GM19238 (cell line): ENCODE results near the gene VAV1.
"Not testable (repeated sequence)": the region's sequence is repeated elsewhere in the genome, so short reads cannot be mapped to it uniquely, and the experiment has no call there.

ENCODE experiments used
- DNase-seq: peaks from one replicate; pipeline ENCODE4 v3.0.0; 2011; ENCODE audit warnings: low spot score; ENCODE audit not compliant: insufficient read length

Gene VAV1

GRCh38 chr19:6787393-6787792 lies 14.9 kb downstream of the VAV1 start:
- no peak for DNase-seq

GRCh38 chr19:6788896-6789295 lies 16.4 kb downstream of the VAV1 start:
- no peak for DNase-seq

- no peak for DNase-seq
These were observed 18.0 kb downstream of the VAV1 start for GRCh38 chr19:6790194-6791128.

DNA sequence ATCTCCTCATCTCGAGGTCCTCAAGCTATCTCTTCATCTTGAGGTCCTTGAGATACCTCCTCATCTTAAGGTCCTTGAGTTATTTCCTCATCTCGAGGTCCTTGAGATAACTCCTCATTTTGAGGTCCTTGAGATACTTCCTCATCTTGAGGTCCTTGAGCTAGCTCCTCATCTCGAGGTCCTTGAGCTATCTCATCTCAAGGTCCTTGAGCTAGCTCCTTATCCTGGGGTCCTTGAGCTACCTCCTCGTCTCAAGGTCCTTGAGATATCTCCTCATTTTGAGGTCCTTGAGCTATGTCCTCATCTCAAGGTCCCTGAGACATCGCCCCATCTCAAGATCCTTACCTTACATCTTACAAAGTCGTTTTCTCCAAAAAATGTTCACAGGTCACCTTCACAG lies 18.7 kb downstream of the VAV1 start:
- DNase-seq = no peak

DNA sequence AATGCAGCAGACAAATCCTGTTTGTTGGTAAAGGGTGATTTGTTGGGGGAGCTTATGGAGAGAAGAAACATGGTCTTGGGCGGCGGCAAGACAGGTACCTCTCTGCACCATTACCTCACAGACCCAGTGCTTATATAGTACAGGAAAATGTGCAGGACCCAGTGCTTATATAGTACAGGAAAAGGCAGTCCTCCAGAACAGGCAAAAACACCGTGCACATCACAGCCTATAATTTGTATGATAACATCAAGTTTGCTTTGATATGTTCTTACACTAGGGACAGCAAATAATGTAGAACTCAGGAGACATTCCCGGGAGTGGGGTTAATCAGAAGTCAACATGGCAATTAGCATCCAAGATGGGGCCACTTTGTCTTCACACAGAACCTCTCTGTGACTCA lies 20.9 kb downstream of the VAV1 start:
- no peak for DNase-seq

DNA sequence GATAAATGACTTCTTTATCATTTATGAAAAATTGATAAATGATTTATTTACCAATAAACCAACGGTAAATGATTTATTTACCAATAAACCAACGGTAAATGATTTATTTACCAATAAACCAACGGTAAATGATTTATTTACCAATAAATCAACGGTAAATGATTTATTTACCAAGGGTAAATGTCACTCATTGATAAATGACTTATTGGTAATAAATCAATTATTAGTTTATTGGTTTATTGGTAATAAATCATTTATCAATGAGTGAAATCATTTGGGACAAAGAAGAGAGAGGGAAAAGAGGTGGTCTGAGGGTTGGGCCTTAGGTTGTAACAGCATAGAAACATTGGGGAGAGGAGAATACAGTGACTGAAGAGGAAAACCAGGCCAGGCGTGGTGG lies 21.5 kb downstream of the VAV1 start:
- DNase-seq = no peak

DNA sequence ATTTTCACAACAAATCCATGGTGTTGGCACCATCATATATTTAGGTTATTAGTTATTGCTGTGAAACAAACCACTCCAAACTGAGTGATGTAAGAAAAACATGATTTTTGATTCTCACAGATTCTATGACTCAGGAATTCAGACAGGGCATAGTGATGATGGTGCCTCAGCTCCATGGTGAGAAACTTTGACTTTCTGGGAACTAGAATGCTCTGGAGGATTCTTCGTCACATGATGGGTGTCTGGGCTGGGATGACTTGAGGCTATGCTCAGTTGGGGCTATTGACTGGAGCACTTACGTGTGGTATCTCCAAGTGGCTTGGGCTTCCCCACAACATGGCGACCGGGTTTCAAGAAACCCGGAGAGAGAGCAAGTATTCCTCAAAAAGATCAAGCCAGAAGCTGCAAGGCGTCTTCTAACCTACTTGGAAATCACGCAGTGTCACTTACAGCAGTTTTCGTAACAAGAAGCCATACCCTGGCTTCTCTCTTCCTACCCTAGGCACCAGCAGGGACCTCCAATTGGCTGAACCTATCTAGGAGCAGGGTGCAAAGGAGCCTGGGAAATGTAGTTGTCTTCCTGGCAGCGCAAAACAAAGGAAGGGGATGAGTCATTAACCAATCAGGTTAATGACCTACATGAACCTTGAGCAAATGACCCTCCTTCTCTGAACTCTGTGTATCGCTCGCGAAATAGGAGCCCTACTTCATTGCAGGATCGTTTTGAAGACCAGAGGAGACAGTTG lies 22.4 kb downstream of the VAV1 start:
- DNase-seq = no peak

- DNase-seq = no peak
These were observed 23.8 kb downstream of the VAV1 start for GRCh38 chr19:6796278-6796677.

DNA sequence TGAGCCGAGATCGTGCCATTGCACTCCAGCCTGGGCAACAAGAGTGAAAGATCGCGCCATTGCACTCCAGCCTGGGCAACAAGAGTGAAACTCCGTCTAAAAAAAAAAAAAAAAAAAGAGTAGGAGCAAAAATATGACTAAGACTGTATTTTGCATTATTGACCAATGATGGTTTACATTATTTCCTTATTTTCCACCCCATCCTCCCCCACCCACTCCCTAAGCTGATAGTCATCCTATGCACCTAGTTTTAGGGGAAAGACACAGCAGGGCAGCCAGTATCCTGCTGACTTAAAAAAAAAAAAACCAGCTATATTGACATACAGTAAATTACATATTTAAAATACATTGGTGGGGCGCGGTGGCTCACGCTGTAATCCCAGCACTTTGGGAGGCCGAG lies 25.1 kb downstream of the VAV1 start:
- no peak for DNase-seq

- DNase-seq = not testable (repeated sequence)
These were observed 27.8 kb downstream of the VAV1 start for GRCh38 chr19:6800160-6800790.

DNA sequence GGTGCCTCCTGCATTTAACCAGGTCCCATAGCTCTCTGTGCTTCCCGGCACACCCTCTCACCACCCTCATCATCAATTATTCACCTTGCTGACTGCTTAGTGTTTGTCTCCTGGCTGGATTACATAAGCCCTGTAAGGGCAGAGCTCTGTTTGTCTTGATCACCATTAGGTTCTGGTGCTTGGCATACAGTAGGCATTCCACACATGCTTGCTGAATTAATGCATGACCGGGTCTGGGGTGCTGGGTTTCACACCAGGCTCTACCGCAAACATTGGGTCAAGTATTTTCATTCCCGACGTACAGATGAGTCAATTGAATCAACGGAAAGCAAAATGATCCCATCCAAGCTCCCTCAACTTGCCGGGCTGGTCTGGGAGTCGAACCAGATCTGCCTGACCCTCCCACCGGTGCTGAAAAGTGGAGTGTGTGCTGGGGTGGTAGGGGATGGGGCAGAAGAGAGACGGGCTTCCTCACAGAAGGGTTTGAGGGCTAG lies 28.5 kb downstream of the VAV1 start:
- DNase-seq = no peak

DNA sequence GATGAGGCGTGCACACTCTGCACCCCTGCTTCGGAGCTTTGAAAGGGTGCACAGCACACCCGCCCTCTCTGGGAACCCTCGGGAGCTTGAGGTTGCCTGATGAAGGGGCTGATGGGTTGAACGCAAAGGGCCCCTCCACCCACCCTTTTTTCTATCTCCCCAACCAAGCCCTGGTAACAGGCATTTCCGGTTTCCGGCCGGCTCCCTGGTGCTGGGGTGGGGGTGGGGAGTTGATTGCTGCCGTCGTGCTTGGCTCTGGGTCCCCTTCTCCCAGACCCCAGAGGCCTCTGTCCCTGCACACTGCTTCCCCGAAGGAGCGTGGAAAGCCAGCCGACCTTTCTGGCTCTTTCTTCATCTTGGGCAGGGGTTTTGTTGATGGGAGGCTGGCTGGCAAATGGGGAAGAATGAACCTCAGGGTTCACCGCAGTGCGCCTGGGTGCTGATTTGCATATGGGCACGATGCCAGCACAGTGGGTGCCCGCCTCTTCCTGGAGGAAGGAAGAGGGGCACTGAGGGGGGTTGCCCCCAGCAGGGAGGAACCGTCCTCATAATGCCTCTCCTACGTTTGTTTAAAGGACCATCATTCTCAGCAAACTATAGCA lies 29.1 kb downstream of the VAV1 start:
- peak; percentile 71 for DNase-seq

DNA sequence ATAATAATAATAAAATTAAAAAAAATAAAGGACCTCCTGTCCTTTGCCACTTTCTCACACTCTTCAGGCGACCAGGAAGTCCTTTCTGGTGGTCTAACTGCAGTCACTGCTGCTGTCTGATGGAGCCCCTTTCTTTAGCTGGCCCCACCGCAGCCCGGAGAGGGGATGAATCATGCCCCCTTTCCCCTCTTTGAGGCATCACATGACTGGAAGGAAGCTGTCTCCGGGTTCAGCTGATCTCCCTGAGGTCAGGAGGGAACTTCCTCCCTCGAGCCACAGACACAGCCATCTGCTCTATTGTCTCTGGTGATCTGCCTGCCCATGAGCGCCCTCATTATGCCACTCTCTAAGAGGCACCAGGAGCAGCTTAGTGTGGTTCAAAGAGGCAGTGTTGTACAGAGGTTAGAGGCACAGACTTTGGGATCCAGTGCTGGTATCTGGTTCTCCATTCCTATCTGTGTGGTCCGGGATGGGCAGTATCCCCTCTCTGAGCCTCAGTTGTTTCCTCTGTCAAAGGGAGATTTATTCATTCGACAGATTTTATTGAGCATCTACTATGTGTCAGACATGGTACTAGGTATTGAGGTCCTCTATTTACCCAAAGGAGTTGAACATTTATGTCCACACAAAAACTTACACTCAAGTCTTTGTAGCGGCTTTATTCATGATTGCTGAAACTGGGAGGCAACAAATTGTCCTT lies 30.0 kb downstream of the VAV1 start:
- DNase-seq = peak; percentile 40

DNA sequence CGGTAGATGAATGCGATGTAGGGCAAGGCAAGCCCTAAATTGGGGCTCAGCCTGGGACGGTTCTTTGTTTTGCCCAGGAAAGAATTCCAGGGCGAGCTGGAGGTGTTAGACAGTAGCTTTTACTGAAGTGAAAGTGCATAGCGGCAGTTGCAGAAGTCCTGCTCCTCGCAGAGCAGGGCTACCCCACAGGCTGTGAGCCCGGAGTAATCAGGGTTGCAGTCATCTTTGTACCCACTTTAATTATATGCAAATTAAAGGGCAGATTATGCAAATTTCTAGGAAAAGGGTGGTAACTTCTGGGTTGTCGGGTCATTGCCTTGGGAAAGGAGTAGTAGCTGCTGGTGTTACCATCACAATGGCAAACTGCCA lies 30.5 kb downstream of the VAV1 start:
- DNase-seq = no peak

- no peak for DNase-seq
These were observed 34.0 kb downstream of the VAV1 start for GRCh38 chr19:6806488-6806887.

DNA sequence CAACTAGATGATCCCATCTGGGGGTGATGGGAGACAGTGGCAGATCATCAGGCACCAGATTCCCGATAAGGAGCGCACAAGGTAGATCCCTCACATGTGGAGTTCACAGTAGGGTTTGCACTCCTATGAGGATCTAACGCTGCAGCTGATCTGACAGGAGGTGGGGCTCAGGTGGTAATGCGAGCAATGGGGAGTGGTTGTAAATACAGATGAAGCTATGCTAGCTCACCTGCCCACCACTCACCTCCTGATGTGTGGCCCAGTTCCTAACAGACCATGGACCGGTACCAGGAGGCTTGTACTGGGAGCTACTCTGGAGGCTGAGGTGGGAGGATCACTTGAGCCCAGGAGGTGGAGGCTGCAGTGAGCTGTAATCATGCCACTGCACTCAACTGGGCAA lies 34.8 kb downstream of the VAV1 start:
- DNase-seq = no peak

- no peak for DNase-seq
These were observed 36.0 kb downstream of the VAV1 start for GRCh38 chr19:6808494-6808893.

GRCh38 chr19:6809262-6809661 lies 36.8 kb downstream of the VAV1 start:
- DNase-seq = no peak

GRCh38 chr19:6811378-6811777 lies 38.9 kb downstream of the VAV1 start:
- DNase-seq = no peak

- DNase-seq = no peak
These were observed 39.4 kb downstream of the VAV1 start for GRCh38 chr19:6811906-6812305.

- no peak for DNase-seq
These were observed 40.1 kb downstream of the VAV1 start for GRCh38 chr19:6812612-6813011.
